HG03095 (cell line): ENCODE data around the gene PMAIP1.

Experiments used
- ATAC-seq: cut with Tn5 transposase; IDR thresholded peaks from one replicate; pipeline ENCODE4 v1.9.1; 2021; ENCODE audit warnings: moderate library complexity; ENCODE audit not compliant: unreplicated experiment

Gene PMAIP1

GRCh38 chr18:59951591-59951990 lies 51.8 kb downstream of the PMAIP1 start:
- no peak for ATAC-seq

- no peak for ATAC-seq
Observed at GRCh38 chr18:59952283-59953007, 52.6 kb downstream of the PMAIP1 start.
